GM19023 (cell line): ENCODE data around the gene NSD1.
"Not testable (repeated sequence)": the region's sequence is repeated elsewhere in the genome, so short reads cannot be mapped to it uniquely, and the experiment has no call there.

Experiments used
- ATAC-seq: cut with Tn5 transposase; IDR thresholded peaks from one replicate; pipeline ENCODE4 v1.9.1; 2021; ENCODE audit warnings: mild to moderate bottlenecking, moderate library complexity; ENCODE audit not compliant: unreplicated experiment

The NSD1 gene

GRCh38 chr5:177123789-177124485, 9.6 kb upstream of the NSD1 start:
- no peak for ATAC-seq

DNA sequence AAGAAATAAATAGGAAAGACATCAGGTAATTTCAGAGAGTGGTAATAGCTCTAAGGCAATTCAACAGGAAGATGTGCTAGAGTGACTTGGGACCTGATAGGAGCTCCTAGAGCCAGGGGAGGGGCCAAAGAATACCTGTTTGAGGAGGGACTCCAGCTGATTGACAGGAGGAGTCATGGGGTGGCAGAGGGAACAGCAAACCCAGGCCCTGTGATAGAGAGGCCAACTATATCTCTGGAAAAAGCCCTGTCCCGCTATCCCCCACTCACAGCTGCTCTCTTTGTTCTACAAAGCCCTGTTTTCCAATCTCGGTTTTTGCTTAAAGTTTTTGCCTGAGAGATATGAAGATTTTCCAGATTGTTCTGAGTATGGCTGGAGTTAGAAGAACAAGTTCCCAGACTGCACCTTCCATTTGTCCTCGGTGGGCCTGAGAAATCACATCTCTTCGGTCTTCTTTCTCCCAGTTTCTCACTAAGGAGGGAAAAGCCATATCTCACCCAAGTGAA, 9.0 kb upstream of the NSD1 start:
- ATAC-seq = no peak

DNA sequence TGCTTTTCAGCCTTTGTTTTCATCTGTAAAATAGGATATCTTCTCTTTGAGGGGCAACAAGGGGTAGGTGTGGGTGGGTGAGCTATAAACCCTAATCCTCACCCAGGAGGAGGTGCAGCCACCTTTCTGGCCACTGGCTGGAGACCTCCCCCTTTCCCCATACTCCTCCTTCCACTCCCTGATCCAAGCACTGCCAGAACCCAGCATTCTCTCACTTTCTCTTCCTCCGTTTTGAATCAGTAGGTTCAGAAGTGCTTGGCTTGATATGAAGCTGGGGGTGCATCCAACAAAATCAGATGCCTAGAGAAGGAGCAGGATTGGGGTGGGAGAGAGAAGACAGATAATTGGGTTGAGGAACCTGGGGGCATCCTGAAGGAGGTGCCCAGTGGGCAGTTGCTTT, 6.8 kb upstream of the NSD1 start:
- no peak for ATAC-seq

DNA sequence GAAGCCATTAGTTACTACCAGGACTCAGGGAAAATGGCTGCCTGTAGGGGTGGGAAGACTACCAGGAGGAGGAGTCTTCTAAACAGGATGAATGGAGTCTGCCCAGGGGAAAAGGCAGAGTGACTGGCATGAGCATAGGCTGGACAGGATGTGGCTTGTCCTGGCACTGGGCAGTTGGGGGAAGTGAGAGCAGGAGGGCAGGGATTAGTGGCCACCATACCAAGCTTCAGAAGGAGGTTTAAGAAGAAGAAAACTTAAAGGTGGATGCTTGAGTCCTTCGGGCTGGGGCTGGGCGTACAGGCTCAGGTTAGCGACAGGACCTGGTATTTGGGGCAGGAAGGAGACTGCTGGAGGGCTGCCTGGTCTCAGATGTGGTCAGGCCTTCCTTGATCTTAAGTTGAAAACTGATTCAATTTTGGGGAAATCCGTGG, 5.0 kb upstream of the NSD1 start:
- ATAC-seq = no peak

GRCh38 chr5:177130211-177131018, 3.2 kb upstream of the NSD1 start:
- ATAC-seq = no peak

- ATAC-seq = no peak
These were observed 2.6 kb upstream of the NSD1 start for GRCh38 chr5:177131019-177131320.

DNA sequence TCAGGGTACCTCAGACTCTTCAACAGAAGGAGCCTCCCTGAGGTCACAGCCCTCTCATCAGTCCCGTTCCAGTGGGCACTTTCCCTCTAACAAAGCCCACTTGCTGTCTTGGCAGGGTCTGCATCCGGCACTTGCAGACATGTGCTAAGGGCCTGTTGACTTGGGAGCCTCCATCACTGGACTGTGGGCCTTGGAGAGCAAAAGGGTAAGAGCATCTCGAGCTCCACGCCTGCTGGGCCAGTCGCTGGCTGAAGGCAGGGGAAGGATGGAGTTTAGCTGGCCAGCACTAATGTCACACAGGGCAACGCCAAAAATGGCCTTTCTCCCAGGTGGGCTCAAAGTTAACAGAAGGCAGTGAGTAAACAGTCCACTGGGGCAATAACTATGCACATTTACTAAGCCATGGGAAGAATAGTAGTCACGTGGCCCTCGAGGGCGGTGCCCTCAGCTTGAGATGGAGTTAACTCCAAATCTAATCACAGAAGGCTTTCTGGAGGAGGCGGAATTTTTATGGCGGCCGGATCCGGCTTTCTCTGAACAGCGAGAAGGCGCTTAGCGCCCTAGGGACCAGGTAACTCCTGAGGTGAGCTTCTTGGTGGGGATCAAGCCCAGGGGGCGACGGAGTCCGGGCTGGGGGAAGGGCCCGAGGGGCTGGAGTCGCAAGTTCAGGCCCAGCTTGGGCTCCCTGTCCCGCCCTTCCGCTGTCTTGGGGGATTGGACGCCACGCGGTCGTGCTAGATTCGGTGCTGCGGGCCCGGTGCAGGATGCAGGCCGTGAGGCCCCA, 2.0 kb upstream of the NSD1 start:
- no peak for ATAC-seq

- peak; percentile 14 for ATAC-seq
These were observed 1.2 kb upstream of the NSD1 start for GRCh38 chr5:177132136-177133095.

DNA sequence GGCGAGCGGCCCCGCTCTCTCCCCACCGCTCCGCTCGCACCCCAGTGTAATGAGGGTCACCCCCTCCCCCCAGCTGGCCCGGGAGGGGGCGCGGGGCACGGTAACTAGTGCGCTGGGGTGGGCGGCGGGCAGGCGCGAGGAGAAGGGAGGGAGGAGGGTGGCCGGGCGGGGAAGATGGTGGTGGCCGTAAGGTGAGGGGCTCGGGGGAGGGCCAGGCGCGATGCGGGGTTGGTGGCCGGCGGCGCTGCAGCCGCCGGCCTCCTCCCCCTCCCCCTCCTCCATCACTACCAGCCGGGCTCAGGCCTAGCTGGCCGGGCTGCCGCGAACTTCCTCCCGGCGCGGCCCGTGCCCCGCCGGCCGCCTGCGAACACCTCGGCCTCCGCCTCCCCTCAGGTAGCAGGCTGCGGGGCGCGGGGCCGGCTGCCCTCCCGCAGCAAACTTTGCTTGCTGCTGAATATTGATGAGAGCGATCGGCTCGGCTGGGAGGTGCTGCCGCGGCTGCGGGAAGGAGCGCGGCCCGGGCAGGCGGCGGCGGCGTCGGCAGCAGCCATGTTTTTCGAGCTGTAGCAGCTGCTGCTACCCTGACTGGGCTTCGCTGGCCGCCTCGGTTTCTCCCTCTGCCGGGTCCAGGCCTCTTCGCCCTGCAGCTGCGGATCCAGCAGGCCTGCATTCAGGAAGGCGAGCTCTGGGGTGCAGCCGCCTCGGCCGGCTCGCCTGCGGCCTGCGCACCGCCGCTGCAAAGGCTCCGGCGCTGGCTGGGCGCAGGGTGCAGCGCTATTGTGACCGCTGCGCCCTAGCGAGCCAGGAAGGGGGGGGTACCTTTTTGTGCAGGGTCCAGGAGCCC, 502 bp downstream of the NSD1 start:
- peak; percentile 27 for ATAC-seq

GRCh38 chr5:177134697-177135225, 1.2 kb downstream of the NSD1 start:
- no peak for ATAC-seq

DNA sequence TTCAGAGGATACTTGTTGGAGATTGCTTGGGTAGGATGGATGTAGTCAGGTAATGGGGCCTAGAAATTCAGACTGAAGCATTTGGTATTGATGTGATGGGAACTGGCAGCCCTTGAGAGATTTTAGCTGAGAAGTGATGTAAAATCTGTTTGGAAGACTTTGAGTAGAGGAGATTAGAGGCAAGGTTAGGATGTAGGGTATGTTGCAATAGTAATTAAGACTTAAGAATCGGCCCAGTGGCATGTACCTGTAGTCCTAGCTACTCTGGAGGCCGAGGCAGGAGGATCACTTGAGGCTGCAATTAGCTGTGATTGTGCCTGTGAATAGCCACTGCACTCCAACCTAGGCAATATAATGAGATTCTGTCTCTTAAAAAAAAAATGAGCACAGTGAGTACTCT, 6.7 kb downstream of the NSD1 start:
- ATAC-seq = no peak

DNA sequence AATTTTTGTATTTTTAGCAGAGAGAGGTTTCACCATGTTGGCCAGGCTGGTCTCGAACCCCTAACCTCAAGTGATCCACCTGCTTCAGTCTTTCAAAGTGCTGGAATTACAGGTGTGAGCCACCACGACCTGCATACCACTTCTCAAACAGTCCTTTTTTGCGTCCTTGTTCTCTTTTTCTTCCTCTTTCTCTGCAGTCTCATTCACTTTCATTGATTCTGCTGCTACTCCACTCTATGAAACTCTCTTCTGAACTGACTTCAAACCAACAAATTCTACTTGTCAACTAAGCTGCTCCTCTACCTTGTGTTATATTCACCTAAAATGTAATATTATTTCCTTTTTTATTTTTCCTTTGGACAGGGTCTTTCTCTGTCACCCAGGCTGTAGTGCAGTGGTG, 7.9 kb downstream of the NSD1 start:
- no peak for ATAC-seq

- no peak for ATAC-seq
These were observed 8.6 kb downstream of the NSD1 start for GRCh38 chr5:177142098-177142611.

- ATAC-seq = no peak
These were observed 9.2 kb downstream of the NSD1 start for GRCh38 chr5:177142778-177143177.

DNA sequence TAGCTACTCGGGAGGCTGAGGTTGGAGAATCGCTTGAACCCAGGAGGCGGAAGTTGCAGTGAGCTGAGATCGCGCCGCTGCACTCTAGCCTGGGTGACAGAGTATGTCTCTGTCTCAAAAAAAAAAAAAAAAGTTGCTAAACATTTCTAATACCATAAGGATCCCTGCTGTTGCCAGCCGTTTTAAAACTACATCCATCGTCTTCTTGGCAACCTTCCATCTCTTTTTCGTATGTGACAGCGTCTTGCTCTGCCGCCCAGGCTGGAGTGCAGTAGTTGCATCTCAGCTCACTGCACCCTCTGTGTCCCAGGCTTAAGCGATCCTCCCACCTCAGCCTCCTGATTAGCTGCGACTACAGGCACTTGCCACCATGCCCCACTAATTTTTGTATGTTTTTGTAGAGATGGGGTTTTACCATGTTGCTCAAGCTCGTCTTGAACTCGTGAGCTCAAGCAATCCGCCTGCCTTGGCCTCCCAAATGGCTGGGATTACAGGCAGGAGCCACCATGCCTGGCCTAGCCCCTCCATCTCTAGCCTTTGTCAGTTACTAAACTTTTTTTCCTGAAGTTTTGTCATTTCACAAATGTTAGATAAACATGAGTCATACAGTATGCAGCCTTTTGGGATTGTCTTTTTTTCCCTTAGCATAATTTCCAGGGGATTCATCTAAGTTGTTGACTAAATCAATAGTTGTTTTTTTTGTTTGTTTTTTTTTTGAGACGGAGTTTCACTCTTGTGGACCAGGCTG, 13.5 kb downstream of the NSD1 start:
- no peak for ATAC-seq

- not testable (repeated sequence) for ATAC-seq
These were observed 16.5 kb downstream of the NSD1 start for GRCh38 chr5:177150061-177150460.

- no peak for ATAC-seq
These were observed 20.6 kb downstream of the NSD1 start for GRCh38 chr5:177154003-177154643.

DNA sequence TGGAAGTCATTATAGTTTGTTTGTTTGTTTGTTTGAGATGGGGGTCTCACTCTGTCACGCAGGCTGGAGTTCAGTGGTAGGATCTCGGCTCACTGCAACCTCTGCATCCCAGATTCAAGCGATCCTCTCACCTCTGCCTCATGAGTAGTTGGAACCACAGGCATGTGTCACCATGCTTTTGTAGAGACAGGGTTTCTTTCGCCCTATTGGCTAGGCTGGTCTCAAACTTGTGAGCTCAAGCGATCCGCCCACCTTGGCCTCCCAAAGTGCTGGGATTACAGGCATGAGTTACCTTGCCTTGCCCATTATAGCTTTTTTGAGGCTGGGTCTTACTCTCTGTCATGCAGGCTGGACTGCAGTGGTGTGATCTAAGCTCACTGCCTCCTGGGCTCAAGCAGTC, 28.8 kb downstream of the NSD1 start:
- ATAC-seq = no peak
